Measurements from ENCODE around the gene HPSE2. TPM values are rescaled to one million over a fixed set of nuclear protein-coding genes. Genes with fewer than 3 reads are reported as not detected.

The HPSE2 gene
- total and polyA plus RNA-seq, 2 experiments from 2014 or later: 0.10 to 0.24 TPM

GRCh38 chr10:98538472-98538871 lies 697.2 kb downstream of the HPSE2 start (continued):
- TF ChIP-seq ZNF462 (CRISPR knock-in tag; IDR thresholded peaks at IDR 0.05) (no peak), ZNF114 (CRISPR knock-in tag; IDR thresholded peaks at IDR 0.05) (no peak), NANOG (IDR thresholded peaks at IDR 0.05; ENCODE audit: borderline replicate concordance) (no peak), CTCF (conservative IDR thresholded peaks at IDR 0.05; ENCODE audit: low read depth in 2 of 2) (no peak), REST (IDR thresholded peaks at IDR 0.05; ENCODE audit: unreplicated experiment) (no peak), JUNB (IDR thresholded peaks at IDR 0.05; ENCODE audit: unreplicated experiment) (no peak), EZH2 (IDR thresholded peaks at IDR 0.05; ENCODE audit: low read depth, unreplicated experiment) (no peak), POLR2AphosphoS5 (IDR thresholded peaks at IDR 0.05; ENCODE audit: low read depth) (no peak)

Measured in GM23338 (cell line).